WI38 (cell line): ENCODE data around the gene TLN1.

Experiments used
- H3K4me3 ChIP-seq: 2 replicates; pipeline ENCODE4 v1.5.1; 2011; ENCODE audit warnings: low read depth, mild to moderate bottlenecking, control low read depth, low read length
- CTCF ChIP-seq: IDR thresholded peaks from 2 replicates; pipeline ENCODE4 v1.5.1; 2012; ENCODE audit warnings: low read depth, mild to moderate bottlenecking, control low read depth, low read length

Gene TLN1

GRCh38 chr9:35732185-35732799 lies at the start of gene TLN1, which contains the start of gene CREB3:
TSS of gene TLN1 (minus strand) at chr9:35732195. CDS start at chr9:35725694, 6,501 bp downstream.
TSS of gene CREB3 (plus strand) at chr9:35732666. CDS start at chr9:35732773, 107 bp downstream.
- peak within 1 kb of the TSS; percentile 86 for H3K4me3 ChIP-seq

GRCh38 chr9:35781066-35781465 lies 49.1 kb upstream of the TLN1 start:
- no peak overlapping the region for H3K4me3 ChIP-seq
- no peak for TF ChIP-seq CTCF

More at GRCh38 chr9:35732185-35732799, at the start of gene TLN1, which contains the start of gene CREB3:
- TF ChIP-seq CTCF, result no peak

GRCh38 chr9:35778496-35778895 lies 46.5 kb upstream of the TLN1 start:
- TF ChIP-seq CTCF, result no peak
- no peak overlapping the region for H3K4me3 ChIP-seq

- no peak for TF ChIP-seq CTCF
- H3K4me3 ChIP-seq, result no peak overlapping the region
Observed at GRCh38 chr9:35776018-35776417, 44.0 kb upstream of the TLN1 start.

- no peak for TF ChIP-seq CTCF
- H3K4me3 ChIP-seq, result no peak overlapping the region
Observed at GRCh38 chr9:35774907-35775635, 43.1 kb upstream of the TLN1 start.

- H3K4me3 ChIP-seq, result no peak overlapping the region
- TF ChIP-seq CTCF, result no peak
Observed at GRCh38 chr9:35771943-35772342, 39.9 kb upstream of the TLN1 start.

GRCh38 chr9:35771534-35771933 lies 39.5 kb upstream of the TLN1 start:
- TF ChIP-seq CTCF, result no peak
- H3K4me3 ChIP-seq, result no peak overlapping the region
